Stimulated activated memory B cell treated with anti-CD40 and anti-IgM and Interleukin-4, amounts not matched to agents 10 μg/mL and 1 μg/mL and 100 μg/mL, for 72 hours (primary cell): Measurements from ENCODE around the gene SAP130.
"Not testable (repeated sequence)": the region's sequence is repeated elsewhere in the genome, so short reads cannot be mapped to it uniquely, and the experiment has no call there.

Experiments used
- ATAC-seq: fragments of 150-1000 bp; cut with Tn5 transposase; 2 replicates; pipeline ENCODE4 v1.10.0; 2021
- H3K27ac Mint-ChIP-seq: one replicate; pipeline ENCODE4 v1.8.0; 2022; ENCODE audit warnings: mild to moderate bottlenecking, mixed read lengths
- H3K27me3 Mint-ChIP-seq: one replicate; pipeline ENCODE4 v1.8.0; 2022; ENCODE audit warnings: mixed read lengths
- H3K36me3 Mint-ChIP-seq: one replicate; pipeline ENCODE4 v1.8.0; 2022; ENCODE audit warnings: mixed read lengths
- H3K4me1 Mint-ChIP-seq: one replicate; pipeline ENCODE4 v1.8.0; 2022; ENCODE audit warnings: mixed read lengths
- H3K4me3 Mint-ChIP-seq: one replicate; pipeline ENCODE4 v1.8.0; 2022; ENCODE audit warnings: mild to moderate bottlenecking, moderate library complexity, mixed read lengths
- H3K9me3 Mint-ChIP-seq: one replicate; pipeline ENCODE4 v1.8.0; 2022; ENCODE audit warnings: mixed read lengths

SAP130 gene

GRCh38 chr2:127945281-127945680 lies 82.6 kb downstream of the SAP130 start:
- no peak for ATAC-seq
- no peaks in the 10 kb centered on the region for H3K9me3 Mint-ChIP-seq
- H3K27ac Mint-ChIP-seq: no peak overlapping the region
- peaks cover 56% of the 10 kb centered on the region for H3K36me3 Mint-ChIP-seq
- H3K4me1 Mint-ChIP-seq: peaks cover 4% of the 10 kb centered on the region
- H3K4me3 Mint-ChIP-seq: no peak overlapping the region
- H3K27me3 Mint-ChIP-seq: no peaks in the 10 kb centered on the region

GRCh38 chr2:127943186-127943585 lies 84.7 kb downstream of the SAP130 start:
- H3K36me3 Mint-ChIP-seq: peaks cover 49% of the 10 kb centered on the region
- ATAC-seq: no peak
- H3K9me3 Mint-ChIP-seq: no peaks in the 10 kb centered on the region
- H3K4me1 Mint-ChIP-seq: no peaks in the 10 kb centered on the region
- H3K4me3 Mint-ChIP-seq: no peak overlapping the region
- H3K27ac Mint-ChIP-seq: no peak overlapping the region
- H3K27me3 Mint-ChIP-seq: no peaks in the 10 kb centered on the region

- Mint-ChIP-seq H3K27me3 (no peaks in the 10 kb centered on the region), H3K36me3 (peaks cover 38% of the 10 kb centered on the region), H3K27ac (no peak overlapping the region), H3K9me3 (no peaks in the 10 kb centered on the region), H3K4me1 (no peaks in the 10 kb centered on the region), H3K4me3 (no peak overlapping the region)
- ATAC-seq: no peak
These were observed 85.9 kb downstream of the SAP130 start for GRCh38 chr2:127942002-127942401.

- H3K36me3 Mint-ChIP-seq: peaks cover 33% of the 10 kb centered on the region
These were observed 86.4 kb downstream of the SAP130 start for GRCh38 chr2:127941461-127941860.

GRCh38 chr2:127940641-127941040 lies 87.2 kb downstream of the SAP130 start:
- ATAC-seq: no peak
- H3K27me3 Mint-ChIP-seq: no peaks in the 10 kb centered on the region
- no peaks in the 10 kb centered on the region for H3K9me3 Mint-ChIP-seq
- no peaks in the 10 kb centered on the region for H3K4me1 Mint-ChIP-seq
- peaks cover 26% of the 10 kb centered on the region for H3K36me3 Mint-ChIP-seq
- H3K27ac Mint-ChIP-seq: no peak overlapping the region
- H3K4me3 Mint-ChIP-seq: no peak overlapping the region

More at GRCh38 chr2:127941461-127941860, 86.4 kb downstream of the SAP130 start:
- Mint-ChIP-seq H3K4me3 (no peak overlapping the region), H3K9me3 (no peaks in the 10 kb centered on the region), H3K27ac (no peak overlapping the region), H3K27me3 (no peaks in the 10 kb centered on the region), H3K4me1 (no peaks in the 10 kb centered on the region)
- ATAC-seq: no peak

- H3K4me3 Mint-ChIP-seq: no peak overlapping the region
- H3K27ac Mint-ChIP-seq: no peak overlapping the region
- peaks cover 2% of the 10 kb centered on the region for H3K4me1 Mint-ChIP-seq
- H3K36me3 Mint-ChIP-seq: no peaks in the 10 kb centered on the region
- no peaks in the 10 kb centered on the region for H3K9me3 Mint-ChIP-seq
- H3K27me3 Mint-ChIP-seq: no peaks in the 10 kb centered on the region
- ATAC-seq: no peak
These were observed 92.5 kb downstream of the SAP130 start for GRCh38 chr2:127935337-127935736.

GRCh38 chr2:127932199-127932876 lies 95.5 kb downstream of the SAP130 start:
- H3K27me3 Mint-ChIP-seq: no peaks in the 10 kb centered on the region
- peaks cover 7% of the 10 kb centered on the region for H3K4me1 Mint-ChIP-seq
- no peaks in the 10 kb centered on the region for H3K9me3 Mint-ChIP-seq
- no peaks in the 10 kb centered on the region for H3K36me3 Mint-ChIP-seq
- H3K4me3 Mint-ChIP-seq: no peak overlapping the region
- no peak overlapping the region for H3K27ac Mint-ChIP-seq
- no peak for ATAC-seq

GRCh38 chr2:127929449-127929848 lies 98.4 kb downstream of the SAP130 start:
- ATAC-seq: no peak
- no peaks in the 10 kb centered on the region for H3K9me3 Mint-ChIP-seq
- no peak overlapping the region for H3K27ac Mint-ChIP-seq
- peaks cover 7% of the 10 kb centered on the region for H3K4me1 Mint-ChIP-seq
- no peaks in the 10 kb centered on the region for H3K36me3 Mint-ChIP-seq
- H3K4me3 Mint-ChIP-seq: no peak overlapping the region
- no peaks in the 10 kb centered on the region for H3K27me3 Mint-ChIP-seq

GRCh38 chr2:127927384-127927783 lies 100.5 kb downstream of the SAP130 start:
- Mint-ChIP-seq H3K4me3 (no peak overlapping the region), H3K4me1 (peaks cover 7% of the 10 kb centered on the region), H3K36me3 (no peaks in the 10 kb centered on the region), H3K27me3 (no peaks in the 10 kb centered on the region), H3K9me3 (no peaks in the 10 kb centered on the region), H3K27ac (no peak overlapping the region)
- ATAC-seq: no peak

- H3K27me3 Mint-ChIP-seq: no peaks in the 10 kb centered on the region
- H3K36me3 Mint-ChIP-seq: no peaks in the 10 kb centered on the region
These were observed 109.9 kb downstream of the SAP130 start for GRCh38 chr2:127917916-127918315.

GRCh38 chr2:127913808-127914457 lies 113.9 kb downstream of the SAP130 start:
- no peak overlapping the region for H3K27ac Mint-ChIP-seq
- H3K4me1 Mint-ChIP-seq: no peaks in the 10 kb centered on the region
- no peaks in the 10 kb centered on the region for H3K27me3 Mint-ChIP-seq
- no peaks in the 10 kb centered on the region for H3K36me3 Mint-ChIP-seq
- ATAC-seq: no peak
- H3K4me3 Mint-ChIP-seq: no peak overlapping the region
- no peaks in the 10 kb centered on the region for H3K9me3 Mint-ChIP-seq

More at GRCh38 chr2:127917916-127918315, 109.9 kb downstream of the SAP130 start:
- no peak for ATAC-seq
- no peaks in the 10 kb centered on the region for H3K9me3 Mint-ChIP-seq
- H3K27ac Mint-ChIP-seq: no peak overlapping the region
- no peaks in the 10 kb centered on the region for H3K4me1 Mint-ChIP-seq
- no peak overlapping the region for H3K4me3 Mint-ChIP-seq

- H3K9me3 Mint-ChIP-seq: no peaks in the 10 kb centered on the region
- no peak overlapping the region for H3K27ac Mint-ChIP-seq
- H3K27me3 Mint-ChIP-seq: no peaks in the 10 kb centered on the region
- no peak overlapping the region for H3K4me3 Mint-ChIP-seq
- no peaks in the 10 kb centered on the region for H3K36me3 Mint-ChIP-seq
- no peak for ATAC-seq
- no peaks in the 10 kb centered on the region for H3K4me1 Mint-ChIP-seq
These were observed 116.1 kb downstream of the SAP130 start for GRCh38 chr2:127911737-127912136.

- Mint-ChIP-seq H3K27ac (no peak overlapping the region), H3K4me3 (no peak overlapping the region), H3K4me1 (no peaks in the 10 kb centered on the region), H3K27me3 (no peaks in the 10 kb centered on the region), H3K36me3 (no peaks in the 10 kb centered on the region), H3K9me3 (no peaks in the 10 kb centered on the region)
- no peak for ATAC-seq
These were observed 117.4 kb downstream of the SAP130 start for GRCh38 chr2:127910415-127910814.

GRCh38 chr2:127909019-127909418 lies 118.8 kb downstream of the SAP130 start:
- Mint-ChIP-seq H3K4me3 (no peak overlapping the region), H3K36me3 (no peaks in the 10 kb centered on the region), H3K9me3 (no peaks in the 10 kb centered on the region), H3K27me3 (no peaks in the 10 kb centered on the region), H3K4me1 (no peaks in the 10 kb centered on the region), H3K27ac (no peak overlapping the region)
- ATAC-seq: no peak

- not testable (repeated sequence) for H3K9me3 Mint-ChIP-seq, H3K27ac Mint-ChIP-seq, ATAC-seq, H3K4me1 Mint-ChIP-seq, H3K27me3 Mint-ChIP-seq, H3K4me3 Mint-ChIP-seq, H3K36me3 Mint-ChIP-seq
These were observed 120.0 kb downstream of the SAP130 start for GRCh38 chr2:127907733-127908400.
